Measurements from ENCODE around the gene HIVEP2. TPM values are rescaled to one million over a fixed set of nuclear protein-coding genes. Genes with fewer than 3 reads are reported as not detected.

The HIVEP2 gene
- polyA plus RNA-seq, 10 donors: 11.7 to 25.4 (median 18.7) TPM

DNA sequence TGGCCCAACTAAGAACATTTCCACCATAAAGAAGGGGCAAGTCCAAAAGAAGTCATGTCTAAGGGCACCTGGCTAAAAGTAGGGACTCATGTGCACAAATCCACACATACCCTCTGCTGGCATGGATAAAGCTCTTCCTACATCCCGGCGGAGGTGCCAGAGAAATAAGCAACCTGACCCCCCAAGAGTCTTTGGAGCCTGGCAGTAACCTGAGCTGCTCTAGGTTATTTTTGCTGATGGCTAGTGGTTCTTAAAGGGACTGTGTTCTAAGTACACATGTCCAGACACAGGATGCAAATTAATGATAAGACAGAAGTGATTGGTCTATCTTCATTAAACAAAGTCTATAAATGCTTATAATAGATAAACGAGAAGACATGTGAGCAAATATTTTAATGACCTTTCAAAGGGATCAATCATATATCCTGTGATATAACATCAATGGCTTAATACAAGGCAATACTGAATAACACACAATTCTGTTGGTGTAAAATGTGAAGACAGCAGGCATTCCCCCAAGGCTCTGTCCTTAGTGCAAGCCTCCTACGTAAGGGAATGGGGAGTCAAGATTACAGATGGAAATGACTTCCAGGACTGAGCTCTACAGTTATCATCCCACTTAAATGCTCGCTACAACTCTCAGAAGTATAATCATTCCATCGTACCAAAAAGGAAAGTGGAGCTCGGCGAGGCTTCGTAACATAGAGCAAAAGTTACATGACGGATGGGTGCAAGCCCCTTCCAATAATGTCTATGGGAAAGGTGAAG is 52.5 kb downstream of the HIVEP2 start:
- DNase-seq: no peak

DNA sequence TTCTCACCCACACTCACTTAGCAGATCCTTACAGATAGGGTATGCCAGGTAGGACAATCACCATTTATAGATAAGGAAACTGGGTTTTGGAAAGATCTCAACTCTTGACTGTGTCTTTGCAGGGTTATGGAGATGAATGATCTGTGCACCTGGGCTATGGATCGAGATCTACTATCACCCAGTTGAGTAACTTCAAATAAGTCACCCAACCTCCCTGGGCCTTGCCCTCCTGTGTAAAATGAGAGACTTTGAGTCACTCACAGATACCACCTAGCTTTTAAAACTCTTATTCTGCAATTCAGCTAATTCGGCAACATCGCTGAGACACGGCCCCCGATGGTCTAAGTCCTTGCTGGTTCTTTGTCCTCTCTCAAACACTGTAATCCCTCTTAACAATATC is 53.5 kb downstream of the HIVEP2 start:
- no peak for DNase-seq

- DNase-seq: no peak
Measured at GRCh38 chr6:142888456-142888855, 56.5 kb downstream of the HIVEP2 start.

- DNase-seq: no peak
Measured at GRCh38 chr6:142887517-142887916, 57.5 kb downstream of the HIVEP2 start.

DNA sequence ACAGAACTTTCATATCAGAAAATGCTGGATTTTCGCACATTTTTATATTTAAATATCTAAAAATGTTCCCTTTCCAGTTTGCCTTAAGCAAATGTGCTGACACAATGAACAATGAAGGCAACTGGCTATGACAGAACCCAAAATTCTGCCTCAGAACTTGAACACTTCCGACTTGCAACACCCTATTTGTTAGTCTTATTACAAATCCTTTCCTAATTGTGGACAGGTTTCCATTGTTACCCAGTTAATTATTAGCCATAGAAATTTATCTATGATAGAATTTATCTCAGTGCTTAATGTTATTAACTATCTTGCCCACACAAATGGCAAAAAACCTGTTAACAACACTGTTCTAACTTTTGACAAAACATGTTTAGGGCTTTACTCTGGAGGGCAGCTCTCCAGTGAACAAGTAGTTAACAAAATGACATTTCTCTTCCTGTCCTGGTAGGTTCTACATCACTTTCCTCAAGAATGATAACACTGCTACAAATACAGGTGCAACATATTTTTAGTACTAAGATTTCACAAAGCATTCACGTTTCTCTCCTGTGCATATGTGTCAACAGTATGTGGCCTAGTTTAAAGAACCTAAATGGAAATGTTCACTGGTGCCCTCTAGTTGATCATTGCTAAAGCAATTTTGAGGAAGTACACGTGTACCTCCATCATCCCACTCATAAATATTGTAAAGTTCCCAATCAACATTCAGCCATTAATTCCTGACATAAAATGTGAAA is 58.4 kb downstream of the HIVEP2 start:
- DNase-seq: peak in 2 of 3 donors; percentile 46 to 54

DNA sequence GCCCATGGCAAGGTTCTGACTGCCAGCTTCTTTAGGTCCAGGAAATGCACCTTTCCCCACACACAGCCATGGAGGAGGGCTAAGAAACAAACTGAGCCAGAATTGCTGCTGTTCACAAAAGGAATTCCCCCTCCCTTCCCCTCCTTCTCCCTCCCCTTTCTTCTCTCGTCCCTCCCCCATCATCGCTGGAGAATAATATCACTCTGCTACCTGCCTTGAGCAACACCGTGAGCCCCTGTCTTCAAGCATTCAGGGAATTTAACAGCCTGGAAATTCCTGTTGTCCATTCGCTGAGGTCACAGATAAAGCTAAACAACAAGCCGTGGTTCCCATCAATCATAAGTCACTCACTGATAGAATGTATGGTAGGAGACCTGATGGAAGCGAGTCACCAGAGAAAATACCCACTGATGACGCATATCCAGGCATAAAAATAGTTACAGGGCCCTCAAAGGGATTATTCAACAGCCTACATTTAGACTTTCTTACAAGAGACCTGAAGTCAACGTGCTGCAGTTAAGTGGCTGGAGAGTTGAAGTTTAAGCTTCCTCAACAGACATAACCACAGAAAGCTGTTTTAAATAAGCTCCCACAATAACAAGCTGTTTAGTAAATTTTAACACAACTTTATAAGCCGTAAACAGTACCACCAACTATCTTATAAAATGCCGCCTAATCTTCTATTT is 59.7 kb downstream of the HIVEP2 start:
- DNase-seq: peak; percentile 68 to 97 (median 75)

GRCh38 chr6:142884214-142885035 is 60.6 kb downstream of the HIVEP2 start:
- DNase-seq: no peak

DNA sequence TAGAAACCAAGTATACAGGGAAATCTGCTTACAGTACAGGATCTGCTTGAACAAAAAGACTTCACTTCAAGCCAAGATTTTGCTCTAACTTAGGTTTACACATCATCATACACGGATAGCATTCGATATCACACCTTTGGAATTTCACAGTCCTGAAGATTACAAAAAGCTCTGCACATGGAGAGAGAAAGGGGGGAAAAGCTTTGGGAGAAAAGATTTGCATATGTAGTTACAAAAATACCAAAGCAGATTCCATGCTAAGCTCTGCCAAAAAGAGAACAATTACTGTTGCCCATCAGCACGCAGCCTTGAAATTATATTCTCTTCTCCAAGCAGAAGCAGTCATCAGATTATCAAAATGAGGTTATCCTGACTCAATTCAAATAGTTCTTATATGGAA is 62.0 kb downstream of the HIVEP2 start:
- DNase-seq: peak in 2 of 3 donors; percentile 36 to 57

DNA sequence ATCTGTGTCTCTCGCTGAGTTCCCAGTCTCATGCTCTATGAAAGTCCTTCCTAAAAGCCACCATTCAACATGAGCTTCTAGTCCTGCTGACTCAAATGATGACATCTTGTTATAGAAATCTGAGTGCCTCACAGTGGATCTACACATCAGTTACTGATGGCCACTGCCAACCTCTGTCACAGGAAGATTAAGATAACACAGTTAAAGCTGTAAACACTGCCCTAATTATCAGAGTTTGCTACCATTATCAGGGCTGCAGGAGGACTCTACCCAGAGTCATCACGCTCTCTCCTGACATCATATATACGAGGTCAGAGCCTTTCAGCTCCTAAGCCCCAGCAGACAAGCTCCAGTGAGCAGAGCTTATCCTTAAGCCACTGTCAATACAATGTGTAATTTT is 63.2 kb downstream of the HIVEP2 start:
- DNase-seq: no peak

- DNase-seq: no peak
Measured at GRCh38 chr6:142881290-142881689, 63.7 kb downstream of the HIVEP2 start.

- no peak for DNase-seq
Measured at GRCh38 chr6:142880201-142880600, 64.8 kb downstream of the HIVEP2 start.

- DNase-seq: peak in 1 of 3 donors; percentile 49
Measured at GRCh38 chr6:142879527-142879926, 65.4 kb downstream of the HIVEP2 start.

DNA sequence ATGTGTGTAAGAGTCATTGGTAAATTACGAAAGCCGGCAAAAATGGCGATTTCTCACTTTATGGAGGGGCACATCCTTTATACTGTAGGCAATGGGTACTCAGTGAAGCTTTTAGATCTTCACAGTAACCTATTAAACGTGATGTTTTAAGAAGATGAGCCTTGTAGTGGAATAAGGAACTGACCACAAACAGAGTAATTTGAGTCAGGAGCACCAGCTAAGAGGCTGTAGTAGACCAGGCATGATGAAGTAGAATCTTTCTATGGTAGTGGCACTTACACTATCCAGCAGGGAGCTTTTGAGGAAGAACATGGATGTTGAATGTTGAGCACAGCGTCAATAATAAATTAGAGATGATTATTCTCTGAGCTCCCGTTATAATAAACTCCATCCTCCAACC is 65.9 kb downstream of the HIVEP2 start:
- no peak for DNase-seq

DNA sequence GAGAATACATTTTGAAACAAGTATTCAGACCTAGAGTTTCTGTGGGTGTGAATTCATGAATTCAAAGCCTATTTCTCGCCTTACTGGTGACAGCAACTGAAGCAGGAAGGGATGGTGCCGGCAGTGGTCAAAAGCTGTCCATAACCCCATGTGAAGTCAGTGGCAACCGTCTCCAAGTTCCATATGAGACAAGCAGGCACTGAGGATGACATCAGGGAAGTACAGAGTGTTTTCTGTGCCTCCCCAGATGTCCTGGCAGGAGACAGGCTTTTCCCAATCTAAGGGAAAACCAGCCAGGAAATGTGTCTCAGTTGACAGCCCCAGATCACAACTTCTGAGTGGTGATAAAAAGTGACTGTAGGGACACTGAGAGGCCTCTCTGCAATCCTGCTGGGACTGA is 66.6 kb downstream of the HIVEP2 start:
- no peak for DNase-seq

DNA sequence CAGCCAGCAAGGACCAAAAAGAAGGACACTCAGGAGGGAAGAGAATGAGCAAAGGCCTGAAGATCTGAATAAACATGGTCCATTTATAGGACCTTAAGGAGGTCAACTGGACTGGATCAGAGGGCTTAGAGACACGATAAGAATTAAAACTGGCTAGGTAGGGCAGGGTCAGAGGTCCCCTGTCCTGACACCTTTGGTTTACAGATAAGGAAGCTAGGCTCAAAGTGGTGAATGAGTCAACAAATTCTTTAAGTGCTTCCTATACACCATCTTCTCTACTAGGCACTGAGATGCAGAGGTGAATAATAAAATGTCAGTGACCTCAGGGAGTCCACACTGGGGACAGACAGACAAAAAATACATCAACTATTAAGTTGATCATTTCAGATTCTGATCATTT is 70.3 kb downstream of the HIVEP2 start:
- no peak for DNase-seq

DNA sequence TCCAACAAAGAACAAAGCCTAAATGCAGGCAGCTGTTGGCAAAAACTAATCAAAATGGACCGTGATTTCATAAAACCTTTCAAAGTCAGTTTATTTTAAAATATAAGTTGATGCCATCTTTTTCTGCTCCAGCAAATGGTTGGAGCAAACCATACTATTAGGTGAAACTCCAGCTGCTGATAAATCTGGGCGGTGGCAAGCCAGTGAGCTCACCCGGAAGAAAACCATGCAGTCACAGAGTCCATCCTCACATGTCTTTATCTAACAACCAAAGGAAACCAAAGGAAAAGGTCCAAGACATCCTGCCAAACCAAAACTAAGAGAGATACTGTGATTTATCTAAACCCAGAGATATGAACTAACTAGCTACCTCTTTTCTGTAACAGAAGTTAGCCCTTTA is 72.6 kb downstream of the HIVEP2 start:
- no peak for DNase-seq

- peak in 1 of 3 donors; percentile 71 for DNase-seq
Measured at GRCh38 chr6:142871910-142872331, 73.1 kb downstream of the HIVEP2 start.

GRCh38 chr6:142870787-142871415 is 74.1 kb downstream of the HIVEP2 start:
- no peak for DNase-seq

DNA sequence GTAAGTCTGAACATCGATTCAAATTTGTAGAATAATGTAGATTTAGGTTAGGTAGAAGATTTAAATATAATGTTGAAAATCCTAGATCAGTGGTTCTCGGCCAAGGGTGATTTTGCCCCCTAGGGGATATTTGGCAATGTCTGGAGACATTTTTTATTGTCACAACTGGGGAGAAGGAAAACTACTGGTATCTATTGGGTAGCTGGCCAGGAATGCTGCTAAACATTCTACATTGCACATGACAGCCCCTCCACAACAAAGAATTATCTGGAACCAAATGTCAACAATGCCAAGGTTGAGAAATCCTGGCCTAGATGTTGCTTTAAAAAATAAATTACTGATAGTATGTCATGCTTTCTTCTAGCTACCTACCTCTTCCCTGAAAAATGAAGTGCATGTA is 76.1 kb downstream of the HIVEP2 start:
- DNase-seq: no peak

DNA sequence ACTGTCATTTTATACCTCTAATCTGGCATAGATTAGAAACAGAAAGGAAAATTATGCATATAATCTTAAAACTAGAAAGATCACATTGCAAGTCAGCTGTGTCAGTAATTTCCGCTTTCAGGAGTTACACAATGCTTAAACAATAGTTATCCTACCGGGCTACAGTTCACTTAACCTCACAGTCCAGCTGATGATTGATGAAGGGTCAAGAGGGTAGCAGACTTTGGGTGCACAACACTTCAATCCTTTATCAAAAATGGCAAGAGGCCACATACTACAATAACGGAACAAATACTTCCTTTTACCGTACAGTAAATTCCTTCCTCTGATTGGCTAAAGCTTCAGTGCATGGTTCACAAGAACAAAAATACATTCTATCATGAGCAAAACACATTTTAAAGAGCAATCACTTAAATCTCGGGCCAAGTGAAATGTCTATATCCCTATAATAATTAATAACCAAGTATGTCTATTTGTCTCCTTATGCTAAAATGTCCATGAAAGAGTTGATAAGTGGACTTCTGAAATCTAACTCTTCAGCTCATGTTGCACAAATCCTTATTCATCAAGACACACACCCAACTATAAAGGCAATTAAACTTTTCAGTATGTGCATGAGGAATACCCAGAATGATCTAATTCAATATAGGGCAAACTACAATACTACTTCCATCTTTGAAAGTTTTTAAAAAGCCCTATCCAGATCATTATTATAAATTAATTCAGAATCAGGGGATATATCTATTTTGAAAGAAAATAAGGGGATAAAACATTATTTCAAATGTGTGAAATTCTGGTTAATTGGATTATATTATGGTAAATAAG is 76.8 kb downstream of the HIVEP2 start:
- DNase-seq: peak in 1 of 3 donors; percentile 62
